A549 treated with AZD2906 at 1 μM for 4 hours (cell line): ENCODE results near the gene CCDC150. TPM values are rescaled to one million over a fixed set of nuclear protein-coding genes. Genes with fewer than 3 reads are reported as not detected.

Source experiments
- total RNA-seq: library from RNA; stranded (reverse); fragments of 200-300 nt; extraction: Qiagen RNA extraction; gene quantifications from 5 replicates; pipeline ENCODE4 v1.2.3, GENCODE V29; 2022

Gene CCDC150
- total RNA-seq = 3.9 to 4.5 TPM (median 4.1 TPM) in 5 replicates

DNA sequence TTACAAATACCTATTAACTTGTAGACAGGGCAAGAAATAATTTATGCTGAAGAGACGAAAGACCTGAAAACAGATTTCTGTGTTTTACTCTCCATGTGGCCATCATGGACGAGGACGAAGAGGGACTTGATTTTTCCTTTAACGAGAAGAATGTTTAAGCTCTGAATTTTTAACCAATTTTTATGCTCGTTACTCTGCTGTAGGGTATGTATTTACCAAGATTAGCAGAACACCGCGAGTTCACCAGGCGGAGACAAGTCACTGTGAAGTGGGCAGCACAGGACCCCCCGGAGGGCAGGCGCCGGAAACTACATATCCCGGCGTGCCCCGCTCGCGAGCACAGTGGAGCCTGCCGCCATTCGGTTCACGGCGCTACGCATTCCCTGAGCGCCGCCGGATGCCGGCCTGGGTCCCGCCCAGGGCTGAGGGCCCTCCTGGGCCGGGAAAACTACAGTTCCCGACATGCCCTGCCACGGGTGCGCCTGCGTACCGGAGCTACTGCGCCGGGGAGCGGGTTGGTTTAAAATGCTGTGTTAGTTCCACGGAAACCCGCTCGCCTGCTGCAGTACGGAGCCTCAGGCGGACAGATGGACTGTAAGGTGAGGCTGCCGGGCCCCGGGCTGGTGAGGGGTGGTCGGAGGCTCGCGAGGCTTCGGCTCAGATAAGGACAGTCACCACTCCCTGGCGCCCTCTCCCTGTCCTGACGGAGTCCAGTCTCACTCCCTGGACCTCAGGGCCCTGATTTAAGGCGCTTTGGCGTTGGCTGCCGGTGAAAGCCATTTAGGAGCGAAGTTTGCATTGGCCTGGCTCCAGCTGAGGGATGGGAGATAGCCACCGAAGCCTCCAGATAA is at the start of gene CCDC150:
Gene CCDC150, plus strand, starts transcription at position 536 of the 851 bp plus-strand sequence. Its CDS starts 52 bp downstream, at position 588.

GRCh38 chr2:196592911-196593881 is 46.3 kb upstream of the CCDC150 start, which contains the start of gene HECW2:
Gene HECW2 (minus strand): TSS chr2:196593554.

Other genes with a start within 250 kb of the CCDC150 start
- gene HECW2, start 46.2 kb upstream of the CCDC150 start, total RNA-seq = 1.8 to 3.0 TPM (median 1.9 TPM) in 5 replicates
- gene GTF3C3, start 160.0 kb downstream of the CCDC150 start, total RNA-seq = 14.9 to 19.8 TPM (median 16.9 TPM) in 5 replicates
- 0.03 to 0.09 TPM (median 0.08 TPM) in 5 replicates for gene C2orf66, start 169.6 kb downstream of the CCDC150 start, total RNA-seq